K562 (cell line): ENCODE results near the gene CHM. TPM values are rescaled to one million over a fixed set of nuclear protein-coding genes. Genes with fewer than 3 reads are reported as not detected.
A peak's percentile ranks its signal among the peaks of the same experiment; 100 is the strongest.

Experiments
- GTF2E2 ChIP-seq: fragments of 200-800 bp; sonication (Bioruptor generic); IDR thresholded peaks from 2 replicates; pipeline ENCODE4 v1.6.1; 2016; ENCODE audit warnings: missing genetic modification characterization, missing compliant biosample characterization
- HCFC1 ChIP-seq: IDR thresholded peaks from 2 replicates; pipeline ENCODE4 v1.6.1; 2012; ENCODE audit warnings: low read depth, low read length, improper control_type of control experiment
- PCBP2 ChIP-seq: fragments of 200-400 bp; formaldehyde crosslinking; IDR thresholded peaks from 2 replicates; pipeline ENCODE4 v1.6.1; 2018; ENCODE audit warnings: low read length, low read depth, mild to moderate bottlenecking, moderate library complexity; ENCODE audit not compliant: poor library complexity, severe bottlenecking
- PHB ChIP-seq: fragments of 250-450 bp; sonication (Bioruptor Pico); IDR thresholded peaks from 2 replicates; pipeline ENCODE4 v1.5.0; 2021
- PML ChIP-seq: IDR thresholded peaks from 2 replicates; pipeline ENCODE4 v1.6.1; 2012; ENCODE audit warnings: low read length, inconsistent platforms
- RBFOX2 ChIP-seq: fragments of 200-400 bp; formaldehyde crosslinking; IDR thresholded peaks from 2 replicates; pipeline ENCODE4 v1.6.1; 2017; ENCODE audit warnings: low read depth, mild to moderate bottlenecking, low read length, moderate library complexity
- SMAD3 ChIP-seq: fragments of 450-650 bp; formaldehyde crosslinking; conservative IDR thresholded peaks from 2 replicates; pipeline ENCODE4 v1.4.0; 2020; ENCODE audit warnings: mild to moderate bottlenecking
- THRAP3 ChIP-seq: fragments of 450-650 bp; IDR thresholded peaks from 2 replicates; pipeline ENCODE4 v1.6.1; 2016; ENCODE audit warnings: mild to moderate bottlenecking, inconsistent platforms, borderline replicate concordance
- ZNF561 ChIP-seq: fragments of 450-650 bp; formaldehyde crosslinking; conservative IDR thresholded peaks from 2 replicates; pipeline ENCODE4 v1.4.0; 2020; ENCODE audit warnings: mild to moderate bottlenecking, moderate library complexity
- ZNF668 ChIP-seq: fragments of 250-450 bp; sonication (Bioruptor Pico); IDR thresholded peaks from 2 replicates; pipeline ENCODE4 v1.8.0; 2022; ENCODE audit warnings: mild to moderate bottlenecking, inconsistent platforms
- ZNF699 ChIP-seq: fragments of 250-450 bp; sonication (Bioruptor Pico); IDR thresholded peaks from 2 replicates; pipeline ENCODE4 v1.8.0; 2021; ENCODE audit warnings: mild to moderate bottlenecking, moderate library complexity; ENCODE audit not compliant: insufficient replicate concordance
- polyA plus RNA-seq, 8 experiments: library from polyadenylated mRNA; depleted of rRNA in 4 of 8; stranded (reverse) in 5 of 8; unstranded in 3 of 8; fragments of >200 nt; fragmentation: Nextera tagmentation in 2 of 8; fragmentation: Illumina TruSeq in 1 of 8; extraction: Ambion mirVana in 2 of 8; extraction: Trizol in 1 of 8; gene quantifications; 2 replicates each; pipeline versions ENCODE4 v1.2.1 to v1.2.3, GENCODE V29; 2011 to 2014; ENCODE audit warnings: inconsistent platforms in 1 of 8, missing spikeins in 1 of 8
- total RNA-seq, 7 experiments: library from RNA; depleted of rRNA in 6 of 7; stranded (reverse); fragments of >200 nt in 6 of 7; fragmentation: Illumina TruSeq in 2 of 7; extraction: Trizol in 2 of 7; gene quantifications; 2 replicates each; pipeline versions ENCODE4 v1.2.1 to v1.2.3, GENCODE V29; 2011 to 2021; ENCODE audit warnings: low replicate concordance in 1 of 7
- TF ChIP-seq, protein P1 (sequence below), 2 experiments: IDR thresholded peaks in 1 of 2; conservative IDR thresholded peaks in 1 of 2; 2 replicates each; pipeline ENCODE4 v1.6.1; 2016; ENCODE audit warnings: low read depth in 2 of 2, mild to moderate bottlenecking in 1 of 2, missing compliant biosample characterization in 1 of 2, missing genetic modification characterization in 1 of 2, moderate library complexity in 1 of 2
- TF ChIP-seq, protein P2 (sequence below): fragments of 450-650 bp; IDR thresholded peaks from 2 replicates; pipeline ENCODE4 v1.6.1; 2016; ENCODE audit warnings: low read depth, mild to moderate bottlenecking, moderate library complexity
- TF ChIP-seq, protein P3 (sequence below): fragments of 250-450 bp; sonication (Bioruptor Pico); IDR thresholded peaks from 2 replicates; pipeline ENCODE4 v1.8.0; 2021; ENCODE audit warnings: mild to moderate bottlenecking, moderate library complexity
- TF ChIP-seq, protein P4 (sequence below): sonication (generic); formaldehyde crosslinking; IDR thresholded peaks from 2 replicates; pipeline ENCODE4 v1.4.0; 2020; ENCODE audit warnings: mild to moderate bottlenecking, missing genetic modification reagents
- TF ChIP-seq, protein P5 (sequence below), 2 experiments: fragments of 450-650 bp; IDR thresholded peaks; 2 replicates each; pipeline ENCODE4 v1.6.1; 2018; ENCODE audit warnings: mild to moderate bottlenecking in 2 of 2, low read depth in 1 of 2; ENCODE audit not compliant: partially characterized antibody in 2 of 2

Gene CHM
- total and polyA plus RNA-seq, 9 of the 15 experiments (the other 6 are each of a cell fraction or from before 2014, with no cell fraction given), result 2.2 to 9.0 (median 4.6) TPM

DNA sequence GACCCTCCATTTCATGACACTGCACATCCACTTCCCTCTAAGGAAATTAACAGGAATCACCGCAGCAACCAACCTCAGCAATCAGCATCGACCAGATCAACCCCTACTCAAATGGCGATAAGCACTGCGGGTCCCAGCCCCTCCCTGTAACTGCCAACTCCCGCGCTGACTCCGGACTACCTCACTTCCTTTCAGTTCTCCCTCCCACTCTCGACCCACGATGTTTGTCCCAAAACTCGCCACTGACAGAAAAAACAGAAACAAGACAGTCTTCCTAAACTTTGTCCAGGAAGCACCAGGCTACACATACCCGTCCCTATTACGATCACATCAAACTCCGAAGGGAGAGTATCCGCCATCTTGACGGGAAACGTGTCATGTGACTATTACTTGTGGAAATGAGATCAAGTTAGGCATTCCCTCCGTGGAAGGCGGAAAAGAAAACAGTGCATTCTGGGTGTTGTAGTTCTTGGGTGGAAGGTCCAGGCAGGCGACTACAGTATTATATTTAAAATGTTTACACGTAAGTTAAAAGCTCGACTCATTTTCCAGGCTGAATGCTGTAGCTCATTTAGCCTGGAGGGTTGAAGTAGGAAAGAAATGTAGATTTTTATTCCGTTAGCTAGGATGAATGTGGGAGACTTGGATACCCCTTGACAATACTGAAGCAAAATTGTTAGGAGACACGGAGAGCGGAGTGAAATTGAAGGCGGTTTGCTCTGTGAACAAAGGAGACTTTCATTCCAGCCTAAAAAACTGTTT is at the start of gene CHM (continued):
- TF ChIP-seq, protein P1, sequence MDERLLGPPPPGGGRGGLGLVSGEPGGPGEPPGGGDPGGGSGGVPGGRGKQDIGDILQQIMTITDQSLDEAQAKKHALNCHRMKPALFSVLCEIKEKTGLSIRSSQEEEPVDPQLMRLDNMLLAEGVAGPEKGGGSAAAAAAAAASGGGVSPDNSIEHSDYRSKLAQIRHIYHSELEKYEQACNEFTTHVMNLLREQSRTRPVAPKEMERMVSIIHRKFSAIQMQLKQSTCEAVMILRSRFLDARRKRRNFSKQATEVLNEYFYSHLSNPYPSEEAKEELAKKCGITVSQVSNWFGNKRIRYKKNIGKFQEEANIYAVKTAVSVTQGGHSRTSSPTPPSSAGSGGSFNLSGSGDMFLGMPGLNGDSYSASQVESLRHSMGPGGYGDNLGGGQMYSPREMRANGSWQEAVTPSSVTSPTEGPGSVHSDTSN (CRISPR knock-in tag; IDR thresholded peaks at IDR 0.05; ENCODE audit: low read depth), result no peak
- TF ChIP-seq, protein P1 (tag; conservative IDR thresholded peaks at IDR 0.05; ENCODE audit: low read depth), result no peak
- no peak for TF ChIP-seq PHB
- TF ChIP-seq GTF2E2 (tag), result no peak
- TF ChIP-seq, protein P2, sequence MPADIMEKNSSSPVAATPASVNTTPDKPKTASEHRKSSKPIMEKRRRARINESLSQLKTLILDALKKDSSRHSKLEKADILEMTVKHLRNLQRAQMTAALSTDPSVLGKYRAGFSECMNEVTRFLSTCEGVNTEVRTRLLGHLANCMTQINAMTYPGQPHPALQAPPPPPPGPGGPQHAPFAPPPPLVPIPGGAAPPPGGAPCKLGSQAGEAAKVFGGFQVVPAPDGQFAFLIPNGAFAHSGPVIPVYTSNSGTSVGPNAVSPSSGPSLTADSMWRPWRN, result no peak
- TF ChIP-seq, protein P3, sequence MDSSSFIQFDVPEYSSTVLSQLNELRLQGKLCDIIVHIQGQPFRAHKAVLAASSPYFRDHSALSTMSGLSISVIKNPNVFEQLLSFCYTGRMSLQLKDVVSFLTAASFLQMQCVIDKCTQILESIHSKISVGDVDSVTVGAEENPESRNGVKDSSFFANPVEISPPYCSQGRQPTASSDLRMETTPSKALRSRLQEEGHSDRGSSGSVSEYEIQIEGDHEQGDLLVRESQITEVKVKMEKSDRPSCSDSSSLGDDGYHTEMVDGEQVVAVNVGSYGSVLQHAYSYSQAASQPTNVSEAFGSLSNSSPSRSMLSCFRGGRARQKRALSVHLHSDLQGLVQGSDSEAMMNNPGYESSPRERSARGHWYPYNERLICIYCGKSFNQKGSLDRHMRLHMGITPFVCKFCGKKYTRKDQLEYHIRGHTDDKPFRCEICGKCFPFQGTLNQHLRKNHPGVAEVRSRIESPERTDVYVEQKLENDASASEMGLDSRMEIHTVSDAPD, result no peak
- TF ChIP-seq PCBP2, result no peak
- no peak for TF ChIP-seq SMAD3 (CRISPR knock-in tag)
- no peak for TF ChIP-seq ZNF561
- TF ChIP-seq, protein P4, sequence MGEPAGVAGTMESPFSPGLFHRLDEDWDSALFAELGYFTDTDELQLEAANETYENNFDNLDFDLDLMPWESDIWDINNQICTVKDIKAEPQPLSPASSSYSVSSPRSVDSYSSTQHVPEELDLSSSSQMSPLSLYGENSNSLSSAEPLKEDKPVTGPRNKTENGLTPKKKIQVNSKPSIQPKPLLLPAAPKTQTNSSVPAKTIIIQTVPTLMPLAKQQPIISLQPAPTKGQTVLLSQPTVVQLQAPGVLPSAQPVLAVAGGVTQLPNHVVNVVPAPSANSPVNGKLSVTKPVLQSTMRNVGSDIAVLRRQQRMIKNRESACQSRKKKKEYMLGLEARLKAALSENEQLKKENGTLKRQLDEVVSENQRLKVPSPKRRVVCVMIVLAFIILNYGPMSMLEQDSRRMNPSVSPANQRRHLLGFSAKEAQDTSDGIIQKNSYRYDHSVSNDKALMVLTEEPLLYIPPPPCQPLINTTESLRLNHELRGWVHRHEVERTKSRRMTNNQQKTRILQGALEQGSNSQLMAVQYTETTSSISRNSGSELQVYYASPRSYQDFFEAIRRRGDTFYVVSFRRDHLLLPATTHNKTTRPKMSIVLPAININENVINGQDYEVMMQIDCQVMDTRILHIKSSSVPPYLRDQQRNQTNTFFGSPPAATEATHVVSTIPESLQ (CRISPR knock-in tag), result no peak
- peak; percentile 57; the same call in 1 of the 2 replicates for TF ChIP-seq PML
- TF ChIP-seq RBFOX2, result peak; percentile 40
- no peak for TF ChIP-seq THRAP3
- no peak for TF ChIP-seq ZNF699 (CRISPR knock-in tag)
- TF ChIP-seq ZNF668 (CRISPR knock-in tag), result no peak
- TF ChIP-seq HCFC1, result peak; percentile 82
- TF ChIP-seq, protein P5, sequence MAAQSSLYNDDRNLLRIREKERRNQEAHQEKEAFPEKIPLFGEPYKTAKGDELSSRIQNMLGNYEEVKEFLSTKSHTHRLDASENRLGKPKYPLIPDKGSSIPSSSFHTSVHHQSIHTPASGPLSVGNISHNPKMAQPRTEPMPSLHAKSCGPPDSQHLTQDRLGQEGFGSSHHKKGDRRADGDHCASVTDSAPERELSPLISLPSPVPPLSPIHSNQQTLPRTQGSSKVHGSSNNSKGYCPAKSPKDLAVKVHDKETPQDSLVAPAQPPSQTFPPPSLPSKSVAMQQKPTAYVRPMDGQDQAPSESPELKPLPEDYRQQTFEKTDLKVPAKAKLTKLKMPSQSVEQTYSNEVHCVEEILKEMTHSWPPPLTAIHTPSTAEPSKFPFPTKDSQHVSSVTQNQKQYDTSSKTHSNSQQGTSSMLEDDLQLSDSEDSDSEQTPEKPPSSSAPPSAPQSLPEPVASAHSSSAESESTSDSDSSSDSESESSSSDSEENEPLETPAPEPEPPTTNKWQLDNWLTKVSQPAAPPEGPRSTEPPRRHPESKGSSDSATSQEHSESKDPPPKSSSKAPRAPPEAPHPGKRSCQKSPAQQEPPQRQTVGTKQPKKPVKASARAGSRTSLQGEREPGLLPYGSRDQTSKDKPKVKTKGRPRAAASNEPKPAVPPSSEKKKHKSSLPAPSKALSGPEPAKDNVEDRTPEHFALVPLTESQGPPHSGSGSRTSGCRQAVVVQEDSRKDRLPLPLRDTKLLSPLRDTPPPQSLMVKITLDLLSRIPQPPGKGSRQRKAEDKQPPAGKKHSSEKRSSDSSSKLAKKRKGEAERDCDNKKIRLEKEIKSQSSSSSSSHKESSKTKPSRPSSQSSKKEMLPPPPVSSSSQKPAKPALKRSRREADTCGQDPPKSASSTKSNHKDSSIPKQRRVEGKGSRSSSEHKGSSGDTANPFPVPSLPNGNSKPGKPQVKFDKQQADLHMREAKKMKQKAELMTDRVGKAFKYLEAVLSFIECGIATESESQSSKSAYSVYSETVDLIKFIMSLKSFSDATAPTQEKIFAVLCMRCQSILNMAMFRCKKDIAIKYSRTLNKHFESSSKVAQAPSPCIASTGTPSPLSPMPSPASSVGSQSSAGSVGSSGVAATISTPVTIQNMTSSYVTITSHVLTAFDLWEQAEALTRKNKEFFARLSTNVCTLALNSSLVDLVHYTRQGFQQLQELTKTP (IDR thresholded peaks at IDR 0.05; ENCODE audit: low read depth in 1 of 2, partially characterized antibody in 2 of 2), result peak; percentile 24 to 46
